Activated naive CD8-positive, alpha-beta T cell treated with anti-CD3 and anti-CD28 coated beads for 36 hours (primary cell): ENCODE results near the gene RARB. TPM values are rescaled to one million over a fixed set of nuclear protein-coding genes. Genes with fewer than 3 reads are reported as not detected.

ENCODE experiments used
- DNase-seq: peaks from one replicate; pipeline ENCODE4 v3.0.0; 2021
- H3K27ac Mint-ChIP-seq: one replicate; pipeline ENCODE4 v1.8.0; 2022; ENCODE audit warnings: mild to moderate bottlenecking, moderate library complexity, mixed read lengths
- H3K27me3 Mint-ChIP-seq: one replicate; pipeline ENCODE4 v1.8.0; 2022; ENCODE audit warnings: mild to moderate bottlenecking, mixed read lengths
- H3K36me3 Mint-ChIP-seq: one replicate; pipeline ENCODE4 v1.8.0; 2021; ENCODE audit warnings: mild to moderate bottlenecking, mixed read lengths
- H3K4me1 Mint-ChIP-seq: one replicate; pipeline ENCODE4 v1.8.0; 2021; ENCODE audit warnings: mixed read lengths
- H3K4me3 Mint-ChIP-seq: one replicate; pipeline ENCODE4 v1.8.0; 2022; ENCODE audit warnings: mild to moderate bottlenecking, moderate library complexity, mixed read lengths
- H3K9me3 Mint-ChIP-seq: one replicate; pipeline ENCODE4 v1.8.0; 2022; ENCODE audit warnings: mixed read lengths
- total RNA-seq, 2 experiments: library from RNA; stranded (reverse); gene quantifications; one replicate each; pipeline ENCODE4 v1.2.3, GENCODE V29; 2021

Gene RARB
- total RNA-seq, 2 experiments from 2014 or later: not detected

DNA sequence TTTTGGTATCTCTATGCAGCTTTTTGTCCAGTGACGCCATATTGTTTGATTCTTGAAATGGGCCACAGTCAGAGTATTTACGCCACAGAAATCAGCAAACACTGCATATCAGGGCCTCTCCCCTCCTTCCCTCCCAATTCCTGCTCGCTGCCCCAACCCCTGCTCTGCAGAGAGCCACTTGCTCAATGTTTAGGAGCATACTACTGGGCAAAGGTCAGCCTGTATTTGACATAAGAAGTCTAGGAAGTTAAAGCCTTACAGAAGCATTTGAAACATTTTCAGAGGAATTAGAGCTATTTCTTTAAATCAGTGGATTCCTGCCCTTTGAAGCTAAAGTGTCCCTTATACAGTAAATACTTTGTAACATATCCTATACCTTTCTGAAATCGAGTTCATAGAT lies 17.4 kb upstream of the RARB start:
- Mint-ChIP-seq H3K9me3 (no peaks in the 10 kb centered on the region), H3K36me3 (no peaks in the 10 kb centered on the region), H3K27me3 (no peaks in the 10 kb centered on the region), H3K4me3 (no peak overlapping the region), H3K4me1 (no peaks in the 10 kb centered on the region), H3K27ac (no peak overlapping the region)
- DNase-seq: no peak

DNA sequence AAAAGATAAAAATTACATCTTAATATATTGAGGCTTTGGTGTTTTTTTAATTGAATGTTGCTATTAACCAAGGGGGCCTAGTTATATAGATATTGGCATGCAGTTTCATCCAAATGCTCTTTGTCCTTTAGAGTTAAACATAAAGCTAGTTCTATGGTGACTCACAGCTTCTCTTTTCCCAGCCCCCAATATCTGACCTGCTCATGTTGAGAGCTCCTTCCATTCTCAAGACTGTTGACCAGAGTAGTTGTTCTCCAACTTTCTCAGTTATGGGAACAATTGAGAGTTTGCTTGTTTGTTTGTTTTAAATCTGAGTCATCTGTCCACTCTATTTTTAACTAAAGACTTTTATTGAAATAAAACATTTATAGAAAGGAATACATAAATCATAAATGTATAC lies 15.8 kb upstream of the RARB start:
- Mint-ChIP-seq H3K36me3 (no peaks in the 10 kb centered on the region), H3K4me1 (no peaks in the 10 kb centered on the region), H3K9me3 (no peaks in the 10 kb centered on the region), H3K27me3 (no peaks in the 10 kb centered on the region), H3K4me3 (no peak overlapping the region), H3K27ac (no peak overlapping the region)
- DNase-seq: no peak

DNA sequence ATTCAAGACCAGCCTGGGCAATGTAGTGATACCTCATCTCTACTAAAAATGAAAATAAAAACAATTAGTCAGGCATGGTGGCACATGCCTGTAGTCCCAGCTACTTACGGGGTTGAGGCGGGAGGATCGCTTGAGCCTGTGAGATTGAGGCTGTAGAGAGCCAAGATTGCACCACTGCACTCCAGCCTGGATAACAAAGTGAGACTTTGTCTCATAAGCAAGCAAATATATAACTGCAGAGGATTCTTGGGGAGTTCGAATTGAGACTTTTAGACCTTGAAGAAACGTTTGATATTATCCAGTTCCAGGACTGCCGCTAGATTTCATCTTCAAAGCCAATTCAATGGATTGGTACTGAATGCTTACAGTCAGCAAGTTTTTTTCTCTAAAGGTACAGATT lies 11.9 kb upstream of the RARB start:
- no peak overlapping the region for H3K27ac Mint-ChIP-seq
- H3K36me3 Mint-ChIP-seq: no peaks in the 10 kb centered on the region
- DNase-seq: no peak
- no peak overlapping the region for H3K4me3 Mint-ChIP-seq
- no peaks in the 10 kb centered on the region for H3K4me1 Mint-ChIP-seq
- H3K9me3 Mint-ChIP-seq: no peaks in the 10 kb centered on the region
- H3K27me3 Mint-ChIP-seq: no peaks in the 10 kb centered on the region

DNA sequence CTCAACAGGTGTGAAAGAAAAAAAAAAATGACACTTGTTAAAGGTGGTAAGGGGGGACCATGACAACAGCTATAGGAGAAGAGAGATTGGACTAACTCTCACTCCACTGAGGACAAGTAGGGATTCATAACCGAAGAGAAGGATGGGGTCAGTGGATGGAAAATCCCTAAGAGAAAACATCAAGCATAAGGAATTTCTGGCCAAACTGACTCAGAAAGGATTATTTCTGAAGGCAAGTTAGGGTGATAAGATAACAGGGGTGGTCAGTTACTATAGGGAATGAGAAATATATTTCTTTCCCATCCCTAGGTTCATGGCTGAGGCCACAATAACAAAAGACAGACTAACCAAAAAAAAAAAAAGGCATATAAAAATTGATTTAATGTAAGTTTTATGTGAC lies 9.5 kb upstream of the RARB start:
- Mint-ChIP-seq H3K27ac (no peak overlapping the region), H3K36me3 (no peaks in the 10 kb centered on the region), H3K9me3 (no peaks in the 10 kb centered on the region), H3K27me3 (no peaks in the 10 kb centered on the region), H3K4me3 (no peak overlapping the region), H3K4me1 (no peaks in the 10 kb centered on the region)
- DNase-seq: no peak

DNA sequence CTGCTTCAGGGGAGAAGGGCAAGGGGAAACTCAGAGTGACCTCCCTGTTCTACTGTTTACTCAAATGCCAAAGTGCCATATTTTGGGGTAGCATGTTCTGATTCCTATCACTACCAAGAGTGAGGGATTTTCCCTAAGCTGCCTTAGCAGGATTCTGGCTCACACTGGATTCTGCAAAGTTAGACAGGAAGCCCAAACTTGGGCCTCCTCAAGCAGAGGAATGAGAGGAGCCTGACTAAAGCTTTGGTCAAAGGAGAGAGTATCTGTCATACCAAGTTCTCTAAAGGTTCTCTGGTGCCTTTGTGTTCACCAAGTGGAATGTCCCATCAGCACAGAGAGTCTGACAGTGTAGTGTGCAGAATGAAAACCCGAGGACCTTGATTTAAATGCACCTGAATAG lies 8.8 kb upstream of the RARB start:
- Mint-ChIP-seq H3K4me1 (no peaks in the 10 kb centered on the region), H3K27me3 (peaks cover 4% of the 10 kb centered on the region), H3K9me3 (no peaks in the 10 kb centered on the region), H3K36me3 (no peaks in the 10 kb centered on the region), H3K4me3 (no peak overlapping the region), H3K27ac (no peak overlapping the region)
- no peak for DNase-seq

DNA sequence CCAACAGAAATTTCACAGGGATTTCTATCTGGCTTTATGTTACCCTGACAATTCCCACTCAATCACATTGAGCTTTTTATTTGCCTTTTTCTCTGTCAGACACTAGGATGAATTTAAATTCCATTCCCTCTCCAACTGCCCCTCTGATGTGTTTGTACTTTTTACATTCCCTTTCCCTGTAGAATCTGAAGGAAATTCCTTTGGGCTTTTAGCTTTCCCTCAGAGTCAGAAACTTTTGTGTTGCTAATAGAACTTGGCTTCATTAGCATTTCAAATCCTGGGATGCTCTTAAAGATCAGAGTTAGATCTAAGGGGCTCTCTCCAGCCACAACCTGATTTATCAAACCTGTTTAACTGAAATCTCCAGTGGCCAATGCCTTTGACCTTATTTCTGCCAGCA lies 7.9 kb upstream of the RARB start:
- H3K36me3 Mint-ChIP-seq: no peaks in the 10 kb centered on the region
- DNase-seq: no peak
- H3K27ac Mint-ChIP-seq: no peak overlapping the region
- no peaks in the 10 kb centered on the region for H3K4me1 Mint-ChIP-seq
- H3K27me3 Mint-ChIP-seq: peaks cover 7% of the 10 kb centered on the region
- no peak overlapping the region for H3K4me3 Mint-ChIP-seq
- no peaks in the 10 kb centered on the region for H3K9me3 Mint-ChIP-seq

DNA sequence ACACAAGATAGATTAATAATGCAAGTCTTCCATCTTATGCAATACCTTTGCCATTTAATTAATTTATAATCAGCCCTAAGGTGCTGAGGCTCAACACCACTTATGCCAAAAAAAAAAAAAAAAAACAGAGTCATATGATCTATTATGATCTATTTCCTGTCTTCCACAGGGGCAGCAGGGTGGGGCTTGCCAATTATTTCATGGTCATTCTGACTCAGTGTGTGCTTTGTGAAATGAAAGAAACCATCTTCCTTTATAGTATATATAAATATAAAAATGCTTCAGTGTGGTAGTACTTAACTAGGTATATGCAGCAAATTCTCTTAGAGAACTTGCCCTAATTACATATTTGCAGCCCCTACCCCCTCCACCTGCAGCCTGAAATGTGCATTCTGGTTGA lies 7.2 kb upstream of the RARB start:
- H3K27ac Mint-ChIP-seq: no peak overlapping the region
- H3K4me1 Mint-ChIP-seq: no peaks in the 10 kb centered on the region

DNA sequence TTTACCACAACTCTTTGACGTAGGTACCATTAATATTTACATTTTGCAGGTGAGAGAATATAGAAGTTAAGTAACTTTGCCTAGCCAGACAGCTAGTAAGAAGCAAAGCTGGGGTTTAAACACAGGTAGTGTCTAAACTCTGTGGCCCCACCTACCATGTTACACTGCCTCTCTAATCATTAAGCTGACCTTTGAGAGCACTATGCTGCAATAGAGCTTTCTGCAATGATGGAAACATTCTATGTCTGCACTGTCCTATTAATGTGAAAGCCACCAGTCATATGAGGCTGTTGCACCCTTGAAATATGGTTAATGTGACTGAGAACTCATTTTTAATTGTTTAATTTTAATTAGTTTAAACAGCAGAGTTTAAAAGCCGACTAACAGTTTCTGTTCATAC lies 6.3 kb upstream of the RARB start:
- H3K27ac Mint-ChIP-seq: no peak overlapping the region
- H3K27me3 Mint-ChIP-seq: peaks cover 19% of the 10 kb centered on the region
- H3K4me3 Mint-ChIP-seq: no peak overlapping the region
- no peaks in the 10 kb centered on the region for H3K36me3 Mint-ChIP-seq
- H3K9me3 Mint-ChIP-seq: no peaks in the 10 kb centered on the region
- no peaks in the 10 kb centered on the region for H3K4me1 Mint-ChIP-seq
- no peak for DNase-seq

More for the DNA sequence above, 7.2 kb upstream of the RARB start:
- Mint-ChIP-seq H3K4me3 (no peak overlapping the region), H3K9me3 (no peaks in the 10 kb centered on the region), H3K27me3 (peaks cover 11% of the 10 kb centered on the region), H3K36me3 (no peaks in the 10 kb centered on the region)
- DNase-seq: no peak

DNA sequence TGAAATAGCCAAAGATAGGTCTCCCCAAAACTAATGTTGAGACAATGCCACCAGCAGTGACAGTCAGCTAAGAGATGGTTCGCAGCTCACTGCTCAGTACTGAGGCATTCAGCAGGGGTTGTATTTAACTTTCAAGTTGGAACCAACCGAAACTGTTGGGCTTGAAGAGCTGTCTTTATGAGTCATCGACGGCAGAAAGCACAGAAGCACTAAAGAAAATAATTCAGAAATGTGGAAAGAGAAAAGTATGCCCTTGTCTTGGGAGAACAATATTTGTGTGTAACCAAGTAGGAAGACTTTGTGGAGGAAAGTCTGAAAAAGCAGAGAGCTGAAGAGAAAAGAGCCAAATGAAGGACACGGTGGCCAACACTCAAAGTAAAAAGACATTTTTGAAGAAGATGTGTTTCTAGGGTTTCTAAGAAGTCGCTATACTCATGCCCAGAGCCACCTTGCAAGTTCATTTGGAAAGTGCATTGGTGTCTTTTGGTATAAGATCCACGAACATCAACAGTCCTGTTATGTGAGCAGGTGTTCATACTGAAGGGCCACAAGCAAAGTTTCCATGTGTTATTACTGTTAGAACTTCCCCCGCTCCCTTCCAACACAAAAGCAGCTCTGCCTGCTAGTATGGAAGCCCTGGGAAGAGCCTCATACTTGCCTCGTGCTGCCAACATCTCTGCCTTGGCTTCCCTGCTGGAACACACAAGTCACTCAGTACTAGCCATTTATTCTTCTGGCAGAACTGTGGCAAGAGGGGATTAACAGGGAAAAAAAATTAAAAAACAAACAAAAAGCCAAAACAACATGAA lies 4.1 kb upstream of the RARB start:
- peaks cover 4% of the 10 kb centered on the region for H3K4me1 Mint-ChIP-seq
- H3K4me3 Mint-ChIP-seq: no peak overlapping the region
- H3K9me3 Mint-ChIP-seq: no peaks in the 10 kb centered on the region
- no peak for DNase-seq
- no peak overlapping the region for H3K27ac Mint-ChIP-seq
- H3K36me3 Mint-ChIP-seq: no peaks in the 10 kb centered on the region
- peaks cover 42% of the 10 kb centered on the region for H3K27me3 Mint-ChIP-seq

DNA sequence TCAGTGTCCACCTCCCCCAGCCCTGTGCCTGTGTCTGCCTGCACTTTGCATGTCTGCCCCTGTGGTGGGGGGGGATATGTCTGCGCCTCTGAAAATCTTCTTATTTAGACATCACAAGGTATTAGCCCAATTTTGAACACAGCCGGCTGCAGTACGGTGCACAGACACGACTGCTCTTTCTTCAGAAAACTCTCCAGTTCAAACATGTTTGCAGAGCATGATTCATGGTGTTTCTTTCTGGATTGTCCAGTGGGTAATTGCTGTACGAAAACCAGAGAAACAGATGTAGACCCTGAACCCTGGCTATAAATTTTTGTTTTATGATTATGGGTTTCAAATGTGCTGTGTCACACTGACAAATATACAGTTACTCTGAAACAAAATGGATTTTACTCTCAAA lies 3.4 kb upstream of the RARB start:
- no peaks in the 10 kb centered on the region for H3K9me3 Mint-ChIP-seq
- H3K36me3 Mint-ChIP-seq: no peaks in the 10 kb centered on the region
- no peak overlapping the region for H3K4me3 Mint-ChIP-seq
- peaks cover 4% of the 10 kb centered on the region for H3K4me1 Mint-ChIP-seq
- no peak overlapping the region for H3K27ac Mint-ChIP-seq
- no peak for DNase-seq
- peaks cover 48% of the 10 kb centered on the region for H3K27me3 Mint-ChIP-seq

DNA sequence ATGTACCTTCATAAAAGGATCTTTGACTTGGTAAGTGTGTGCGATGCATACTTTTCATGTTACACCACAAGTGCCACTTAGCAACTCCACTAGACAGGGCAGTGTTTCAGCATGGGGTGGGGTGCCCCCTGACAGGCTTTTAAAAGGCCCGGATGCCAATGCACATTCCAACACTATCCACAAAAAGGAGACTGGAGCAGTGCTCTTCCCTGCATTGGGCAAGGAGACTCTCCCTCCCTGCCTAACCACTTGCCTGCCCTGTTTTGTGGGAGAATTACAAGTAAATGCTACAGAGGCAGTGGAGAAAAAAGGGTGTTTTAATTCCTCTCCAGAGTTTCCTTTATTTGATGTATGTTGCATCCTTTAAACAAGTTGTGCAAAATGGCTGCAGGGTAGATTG lies 1.7 kb upstream of the RARB start:
- peaks cover 57% of the 10 kb centered on the region for H3K27me3 Mint-ChIP-seq

DNA sequence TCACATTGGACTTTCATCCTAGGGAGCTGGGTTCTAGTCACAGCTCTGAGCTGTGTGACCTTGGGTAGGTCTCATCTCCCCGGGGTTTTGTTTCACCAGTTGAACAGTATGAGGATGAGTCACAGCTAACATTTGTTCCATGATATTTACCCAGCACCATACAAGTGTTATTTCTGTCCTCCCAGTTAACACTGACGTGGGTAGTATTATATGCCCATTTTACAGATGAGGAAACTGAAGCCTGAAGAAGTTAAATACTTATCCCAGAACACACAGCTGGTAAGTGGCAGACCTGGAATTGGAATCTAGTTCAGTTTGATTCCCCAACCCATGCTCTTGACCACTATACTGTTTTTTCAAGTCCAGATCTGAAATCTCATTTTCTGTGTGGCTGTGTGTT lies 908 bp upstream of the RARB start:
- no peak overlapping the region for H3K4me3 Mint-ChIP-seq
- no peaks in the 10 kb centered on the region for H3K36me3 Mint-ChIP-seq
- no peak for DNase-seq
- no peak overlapping the region for H3K27ac Mint-ChIP-seq
- no peaks in the 10 kb centered on the region for H3K9me3 Mint-ChIP-seq
- H3K4me1 Mint-ChIP-seq: peaks cover 4% of the 10 kb centered on the region
- peaks cover 62% of the 10 kb centered on the region for H3K27me3 Mint-ChIP-seq

More for the DNA sequence above, 1.7 kb upstream of the RARB start:
- Mint-ChIP-seq H3K4me1 (peaks cover 4% of the 10 kb centered on the region), H3K4me3 (no peak overlapping the region), H3K27ac (no peak overlapping the region), H3K36me3 (no peaks in the 10 kb centered on the region), H3K9me3 (no peaks in the 10 kb centered on the region)
- no peak for DNase-seq

DNA sequence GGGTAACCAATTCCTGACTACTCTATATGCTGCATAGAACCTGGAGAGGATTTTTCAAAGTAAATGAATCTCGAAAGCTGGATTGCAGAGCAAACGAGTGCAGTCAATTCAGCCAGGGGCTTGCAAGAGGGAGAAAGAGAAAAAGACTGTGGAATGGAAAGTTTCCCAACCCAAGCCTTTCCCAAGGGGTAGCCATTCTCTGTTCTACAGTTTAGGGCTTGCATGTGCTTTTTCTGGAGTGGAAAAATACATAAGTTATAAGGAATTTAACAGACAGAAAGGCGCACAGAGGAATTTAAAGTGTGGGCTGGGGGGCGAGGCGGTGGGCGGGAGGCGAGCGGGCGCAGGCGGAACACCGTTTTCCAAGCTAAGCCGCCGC lies 511 bp upstream of the RARB start:
- H3K4me1 Mint-ChIP-seq: peaks cover 4% of the 10 kb centered on the region
- DNase-seq: no peak
- H3K9me3 Mint-ChIP-seq: no peaks in the 10 kb centered on the region
- no peaks in the 10 kb centered on the region for H3K36me3 Mint-ChIP-seq
- peak overlapping the region; percentile 45 for H3K4me3 Mint-ChIP-seq
- H3K27ac Mint-ChIP-seq: no peak overlapping the region
- peaks cover 62% of the 10 kb centered on the region for H3K27me3 Mint-ChIP-seq

DNA sequence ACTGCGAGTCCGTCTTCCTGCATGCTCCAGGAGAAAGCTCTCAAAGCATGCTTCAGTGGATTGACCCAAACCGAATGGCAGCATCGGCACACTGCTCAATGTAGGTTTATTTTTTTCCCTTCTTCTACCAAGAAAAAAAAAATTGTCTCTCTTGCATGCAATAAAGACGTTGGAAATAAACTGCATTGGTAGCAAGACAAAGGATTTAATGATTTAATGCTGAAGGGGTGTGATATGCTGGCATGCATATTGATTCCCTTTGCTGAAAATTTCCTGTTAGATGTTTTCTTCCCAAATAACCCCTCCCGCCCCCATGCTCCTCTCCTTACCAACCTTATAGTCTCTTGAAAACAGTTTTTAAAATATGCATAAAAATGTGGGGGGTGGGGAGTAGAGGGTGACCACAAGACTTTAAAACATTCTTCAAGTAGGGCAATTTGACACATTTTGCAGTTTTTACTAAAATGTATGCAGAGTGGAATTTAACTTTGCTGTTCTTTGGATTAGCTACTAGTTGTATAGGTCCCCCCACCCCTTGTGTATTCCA lies 799 bp downstream of the RARB start:
- peaks cover 4% of the 10 kb centered on the region for H3K4me1 Mint-ChIP-seq
- H3K27ac Mint-ChIP-seq: no peak overlapping the region
- H3K27me3 Mint-ChIP-seq: peaks cover 67% of the 10 kb centered on the region
- H3K36me3 Mint-ChIP-seq: no peaks in the 10 kb centered on the region
- no peak for DNase-seq
- no peaks in the 10 kb centered on the region for H3K9me3 Mint-ChIP-seq
- no peak overlapping the region for H3K4me3 Mint-ChIP-seq

DNA sequence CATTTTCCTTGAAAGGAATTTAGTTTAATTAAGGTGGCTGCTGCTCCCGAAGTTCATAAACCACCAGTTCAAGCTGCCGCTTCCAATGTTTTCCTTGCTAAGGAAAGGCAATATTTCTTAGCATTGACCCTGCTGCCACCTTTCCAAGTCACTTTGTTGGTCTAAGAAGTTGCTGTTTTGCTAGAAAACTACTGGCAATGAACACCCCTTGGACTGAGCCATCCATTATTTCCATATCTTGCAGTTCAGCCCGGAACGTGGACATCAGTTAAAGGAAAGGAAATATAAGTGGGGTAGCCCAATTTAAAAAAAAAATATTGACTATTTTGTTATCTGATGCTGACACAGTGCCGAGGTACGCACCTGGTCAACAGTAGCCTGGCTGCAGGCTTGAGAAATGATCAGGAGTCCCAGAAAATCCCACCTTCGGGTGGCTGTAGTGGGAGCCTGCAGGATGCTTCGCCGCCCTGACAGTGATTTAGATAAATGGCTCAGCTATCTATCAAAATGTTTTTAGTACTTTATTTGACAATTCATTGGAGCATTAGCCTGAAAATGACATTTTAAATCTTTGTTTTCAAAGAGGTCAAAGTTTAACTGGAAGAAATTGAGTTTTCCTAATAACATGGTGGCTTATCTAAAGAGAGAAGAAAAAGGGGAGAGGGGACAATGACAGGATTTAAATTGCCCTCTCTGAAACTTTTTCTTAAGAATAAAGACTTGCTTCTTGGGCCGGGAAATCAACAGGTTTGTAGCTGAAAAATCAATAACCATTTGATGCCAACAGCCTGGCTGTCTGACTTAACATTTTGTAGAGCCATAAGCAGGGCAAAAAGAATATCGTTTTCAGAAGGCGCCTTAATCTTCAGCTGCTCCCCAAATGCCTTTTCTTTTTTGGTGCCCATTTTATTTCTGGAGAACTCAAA lies 1.6 kb downstream of the RARB start:
- H3K4me1 Mint-ChIP-seq: peaks cover 4% of the 10 kb centered on the region
- no peak overlapping the region for H3K4me3 Mint-ChIP-seq
- no peak overlapping the region for H3K27ac Mint-ChIP-seq
- DNase-seq: no peak
- no peaks in the 10 kb centered on the region for H3K36me3 Mint-ChIP-seq
- peaks cover 68% of the 10 kb centered on the region for H3K27me3 Mint-ChIP-seq
- peaks cover 2% of the 10 kb centered on the region for H3K9me3 Mint-ChIP-seq
